H1 (cell line): ENCODE data around the gene F2RL2. TPM values are rescaled to one million over a fixed set of nuclear protein-coding genes. Genes with fewer than 3 reads are reported as not detected.

Source experiments
- CTCF ChIA-PET: fragments of 300-600 bp; sonication (Branson Sonifier 250); formaldehyde crosslinking; loops from one replicate; lab custom pipeline; 2021; ENCODE audit not compliant: partially characterized antibody; lab: Charles Lee
- POLR2A ChIA-PET: fragments of 300-600 bp; sonication (Branson Sonifier 250); formaldehyde crosslinking; loops from one replicate; lab custom pipeline; 2021; ENCODE audit warnings: inconsistent platforms; ENCODE audit not compliant: partially characterized antibody; lab: Charles Lee
- DNase-seq, 2 experiments: peaks; one replicate each; pipeline versions ENCODE4 v3.0.0 to v3.0.0-alpha.2; 2010 to 2022; ENCODE audit warnings: low spot score in 2 of 2, low read depth in 1 of 2, mixed read lengths in 1 of 2
- FAIRE-seq: peaks from 2 replicates; lab custom pipeline; 2011; peaks lifted over from hg19 to GRCh38; lab: Jason Lieb, UNC
- H2AFZ ChIP-seq: 2 replicates; pipeline ENCODE4 v1.8.1; 2012; ENCODE audit warnings: low read length, inconsistent platforms
- H2AK5ac ChIP-seq: 2 replicates; pipeline ENCODE4 v1.6.1; 2013; ENCODE audit warnings: low read depth, low read length
- H2BK120ac ChIP-seq: replicated peaks from 2 replicates; pipeline ENCODE3; 2013; ENCODE audit warnings: low read depth, low read length, inconsistent platforms
- H2BK12ac ChIP-seq: 2 replicates; pipeline ENCODE4 v1.6.1; 2013; ENCODE audit warnings: low read depth, low read length
- H2BK15ac ChIP-seq: 2 replicates; pipeline ENCODE4 v1.6.1; 2013; ENCODE audit warnings: low read length
- H2BK20ac ChIP-seq: 2 replicates; pipeline ENCODE4 v1.6.1; 2013; ENCODE audit warnings: low read length
- H2BK5ac ChIP-seq: 2 replicates; pipeline ENCODE4 v1.6.1; 2013; ENCODE audit warnings: low read depth, low read length
- H3K14ac ChIP-seq: 2 replicates; pipeline ENCODE4 v1.6.1; 2013; ENCODE audit warnings: inconsistent platforms; ENCODE audit not compliant: insufficient read length
- H3K18ac ChIP-seq: 2 replicates; pipeline ENCODE4 v1.6.1; 2013; ENCODE audit warnings: low read length; ENCODE audit errors: extremely low read depth
- H3K23ac ChIP-seq: 2 replicates; pipeline ENCODE4 v1.6.1; 2013; ENCODE audit warnings: inconsistent platforms; ENCODE audit not compliant: insufficient read length
- H3K23me2 ChIP-seq: 2 replicates; pipeline ENCODE4 v1.6.1; 2013; ENCODE audit warnings: low read depth, low read length
- H3K27ac ChIP-seq: 2 replicates; pipeline ENCODE4 v1.6.1; 2011; ENCODE audit warnings: low read depth, low read length, inconsistent platforms
- H3K27me3 ChIP-seq, 4 experiments: replicated peaks in 1 of 4; 1 replicate in 1 of 4; 2 replicates in 3 of 4; pipeline versions ENCODE4 v1.6.1 to v1.8.1; 2011 to 2013; ENCODE audit warnings: low read length in 3 of 4, mild to moderate bottlenecking in 3 of 4, inconsistent platforms in 2 of 4, mixed read lengths in 2 of 4, moderate library complexity in 1 of 4; ENCODE audit not compliant: control insufficient read depth in 3 of 4, insufficient read depth in 3 of 4; ENCODE audit errors: extremely low read depth in 1 of 4
- H3K36me3 ChIP-seq, 4 experiments: 2 replicates each; pipeline versions ENCODE4 v1.6.1 to v1.8.1; 2011 to 2013; ENCODE audit warnings: mild to moderate bottlenecking in 4 of 4, low read length in 3 of 4, moderate library complexity in 2 of 4, control low read depth in 1 of 4, inconsistent platforms in 1 of 4; ENCODE audit not compliant: insufficient read depth in 4 of 4, control insufficient read depth in 2 of 4
- H3K4ac ChIP-seq: replicated peaks from 2 replicates; pipeline ENCODE3; 2013; ENCODE audit warnings: low read length, low read depth, mixed read lengths, inconsistent platforms; ENCODE audit not compliant: insufficient read length
- H3K4me1 ChIP-seq, 4 experiments: replicated peaks in 1 of 4; 1 replicate in 1 of 4; 2 replicates in 3 of 4; pipeline versions ENCODE4 v1.6.1 to v1.8.1; 2011 to 2013; ENCODE audit warnings: low read length in 3 of 4, inconsistent platforms in 2 of 4, mixed read lengths in 1 of 4; ENCODE audit not compliant: insufficient read depth in 4 of 4, control insufficient read depth in 3 of 4
- H3K4me2 ChIP-seq, 2 experiments: 2 replicates each; pipeline versions ENCODE4 v1.6.1 to v1.8.1; 2011 to 2013; ENCODE audit warnings: low read depth in 2 of 2, low read length in 2 of 2, control low read depth in 1 of 2, inconsistent platforms in 1 of 2, mild to moderate bottlenecking in 1 of 2; ENCODE audit not compliant: insufficient read depth in 1 of 2
- H3K4me3 ChIP-seq, 4 experiments: fragments of 200-600, 300-600 bp in 1 of 4; sonication (generic), shearing (Covaris generic), sonication (Bioruptor Twin) in 1 of 4; 2 replicates each; pipeline versions ENCODE4 v1.5.1 to v1.8.1; 2011 to 2016; ENCODE audit warnings: low read length in 4 of 4, low read depth in 3 of 4, control low read depth in 2 of 4, inconsistent platforms in 2 of 4, mild to moderate bottlenecking in 2 of 4, mixed read lengths in 1 of 4, moderate library complexity in 1 of 4; ENCODE audit not compliant: insufficient read depth in 2 of 4; ENCODE audit errors: extremely low read depth in 1 of 4
- H3K56ac ChIP-seq: replicated peaks from 2 replicates; pipeline ENCODE3; 2013; ENCODE audit warnings: low read depth, mild to moderate bottlenecking, mixed read lengths, low read length, inconsistent platforms; ENCODE audit not compliant: insufficient read length
- H3K79me1 ChIP-seq: 2 replicates; pipeline ENCODE4 v1.6.1; 2013; ENCODE audit warnings: low read depth, low read length, control low read depth
- H3K79me2 ChIP-seq, 2 experiments: 2 replicates each; pipeline versions ENCODE4 v1.6.1 to v1.8.1; 2012 to 2013; ENCODE audit warnings: low read length in 2 of 2, mild to moderate bottlenecking in 2 of 2, inconsistent platforms in 1 of 2; ENCODE audit not compliant: insufficient read depth in 2 of 2, control insufficient read depth in 1 of 2
- H3K9ac ChIP-seq, 4 experiments: replicated peaks in 1 of 4; 1 replicate in 1 of 4; 2 replicates in 3 of 4; pipeline versions ENCODE4 v1.6.1 to v1.8.1; 2011 to 2013; ENCODE audit warnings: low read depth in 3 of 4, low read length in 3 of 4, control low read depth in 2 of 4, mild to moderate bottlenecking in 2 of 4, moderate library complexity in 2 of 4, inconsistent platforms in 1 of 4; ENCODE audit errors: extremely low read depth in 1 of 4
- H3K9me3 ChIP-seq, 2 experiments: 2 replicates each; pipeline versions ENCODE4 v1.6.1 to v1.8.1; 2012 to 2013; ENCODE audit warnings: mild to moderate bottlenecking in 2 of 2, moderate library complexity in 2 of 2, control low read depth in 1 of 2, inconsistent platforms in 1 of 2, low read depth in 1 of 2, low read length in 1 of 2, mixed read lengths in 1 of 2; ENCODE audit not compliant: insufficient read depth in 2 of 2
- H4K20me1 ChIP-seq, 2 experiments: replicated peaks in 1 of 2; 2 replicates each; pipeline versions ENCODE3 to v1.8.1; 2011 to 2013; ENCODE audit warnings: inconsistent platforms in 2 of 2, low read length in 2 of 2, mild to moderate bottlenecking in 1 of 2; ENCODE audit not compliant: insufficient read depth in 2 of 2, control insufficient read depth in 1 of 2
- H4K5ac ChIP-seq: 2 replicates; pipeline ENCODE4 v1.6.1; 2013; ENCODE audit warnings: low read length, low read depth, mixed read lengths, inconsistent platforms; ENCODE audit not compliant: insufficient read length
- H4K8ac ChIP-seq: 2 replicates; pipeline ENCODE4 v1.8.0; 2013; ENCODE audit warnings: mild to moderate bottlenecking, moderate library complexity, low read length, inconsistent platforms; ENCODE audit not compliant: insufficient read depth; ENCODE audit errors: extremely low read depth
- H4K91ac ChIP-seq: replicated peaks from 2 replicates; pipeline ENCODE3; 2013; ENCODE audit warnings: low read length, mixed read lengths, inconsistent platforms; ENCODE audit not compliant: insufficient read length
- ASH2L ChIP-seq: fragments of 200-600, 300-600 bp; sonication (generic); IDR thresholded peaks from one replicate; pipeline ENCODE4 v1.7.1; 2017; ENCODE audit warnings: low read length
- CHD2 ChIP-seq: IDR thresholded peaks from 2 replicates; pipeline ENCODE4 v1.6.1; 2012; ENCODE audit warnings: low read length, improper control_type of control experiment
- MAFK ChIP-seq: IDR thresholded peaks from 2 replicates; pipeline ENCODE4 v1.6.1; 2012; ENCODE audit warnings: low read depth, mild to moderate bottlenecking, improper control_type of control experiment, low read length
- SUZ12 ChIP-seq: fragments of 200-600 bp; sonication (generic); IDR thresholded peaks from 2 replicates; pipeline ENCODE4 v1.6.1; 2012; ENCODE audit warnings: mild to moderate bottlenecking, inconsistent platforms, low read length, moderate library complexity, mixed read lengths
- TBP ChIP-seq: IDR thresholded peaks from 2 replicates; pipeline ENCODE4 v1.6.1; 2011; ENCODE audit warnings: low read depth, low read length, improper control_type of control experiment
- WGBS, 2 experiments: shearing (Covaris generic) in 1 of 2; methylation state at CpG; one replicate each; pipeline versions ENCODE4 v1.1.6 to v1.1.7; 2013 to 2015; ENCODE audit warnings: low lambda C conversion rate in 2 of 2, mixed read lengths in 2 of 2, inconsistent platforms in 1 of 2, low coverage in 1 of 2, missing lambda C conversion rate in 1 of 2; ENCODE audit not compliant: insufficient replicate concordance in 2 of 2, insufficient coverage in 1 of 2, insufficient read length in 1 of 2; ENCODE audit errors: extremely low coverage in 1 of 2, missing lambda C conversion rate in 1 of 2; 5-methylcytosine and 5-hydroxymethylcytosine counted together
- polyA plus RNA-seq, 7 experiments: library from polyadenylated mRNA; depleted of rRNA in 3 of 7; stranded (reverse) in 5 of 7; unstranded in 2 of 7; fragments of >200 nt in 5 of 7; fragments of 200-250 nt in 2 of 7; gene quantifications; 1 replicate in 5 of 7; 2 replicates in 1 of 7; 4 replicates in 1 of 7; pipeline versions ENCODE4 v1.2.1 to v1.2.3, GENCODE V29; 2011 to 2013; ENCODE audit warnings: missing spikeins in 2 of 7, mixed read lengths in 2 of 7
- total RNA-seq: library from RNA; stranded (reverse); fragmentation: NEBNext Ultra II Directional; extraction: Animal tissue kit (Norgen Biotek cat#: 25700); gene quantifications from 2 replicates; pipeline ENCODE4 v1.2.1, GENCODE V29; 2021

The F2RL2 gene
- total and polyA plus RNA-seq, 2 of the 8 experiments (the other 6 are each of a cell fraction or from before 2014, with no cell fraction given), result 0.03 to 0.07 TPM

GRCh38 chr5:76616206-76616605 is 7.0 kb downstream of the F2RL2 start:
- Histone ChIP-seq H2BK20ac (no peak overlapping the region), H3K79me1 (no peaks in the 10 kb centered on the region), H3K23me2 (no peaks in the 10 kb centered on the region), H3K36me3 (peaks cover 0 to under 1% (median 0%) of the 10 kb centered on the region in 4 experiments; a peak in 2 of 8 replicates), H3K4me2 (no peak overlapping the region), H2BK15ac (no peak overlapping the region), H3K9ac (no peak overlapping the region), H3K18ac (no peak overlapping the region), H3K14ac (no peak overlapping the region), H4K5ac (no peak overlapping the region), H3K4me1 (no peaks in the 10 kb centered on the region), H3K4ac (no peak overlapping the region), H3K27me3 (no peaks in the 10 kb centered on the region), H4K8ac (no peak overlapping the region), H3K23ac (no peak overlapping the region), H3K4me3 (no peak overlapping the region), H4K20me1 (no peaks in the 10 kb centered on the region), H2BK12ac (no peak overlapping the region), H3K79me2 (no peaks in the 10 kb centered on the region), H2BK120ac (no peak overlapping the region), H3K56ac (no peak overlapping the region), H2AFZ (no peak overlapping the region), H4K91ac (no peak overlapping the region), H3K9me3 (no peaks in the 10 kb centered on the region), H2BK5ac (no peak overlapping the region), H3K27ac (no peak overlapping the region), H2AK5ac (no peak overlapping the region)
- DNase-seq, result no peak
- 75% methylated on average over 2 of the region's 2 CpGs; no CpG with 5 or more reads in 1 of the 2 experiments for WGBS, 2 experiments
- TF ChIP-seq ASH2L (no peak), CHD2 (no peak), MAFK (no peak), TBP (no peak), SUZ12 (no peak)
- POLR2A ChIA-PET, result no interaction called here
- no peak for FAIRE-seq
- CTCF ChIA-PET, result interaction anchor here (1.3 to 2.3 kb wide), 2 partner anchors 9 to 15 kb away, joined by 4 to 15 read pairs; no protein-coding TSS in a partner anchor
